H9 (cell line): ENCODE data around the gene PFN4. TPM values are rescaled to one million over a fixed set of nuclear protein-coding genes. Genes with fewer than 3 reads are reported as not detected.

Source experiments
- DNase-seq: peaks from one replicate; pipeline ENCODE4 v3.0.0-alpha.2; 2017
- H2AFZ ChIP-seq: one replicate; pipeline ENCODE4 v1.6.1; 2013; ENCODE audit warnings: mild to moderate bottlenecking, low read length, control low read depth, moderate library complexity
- H2AK5ac ChIP-seq: 2 replicates; pipeline ENCODE4 v1.6.1; 2013; ENCODE audit warnings: low read length, control low read depth, mixed read lengths; ENCODE audit not compliant: insufficient read length
- H2BK120ac ChIP-seq: one replicate; pipeline ENCODE4 v1.6.1; 2013; ENCODE audit warnings: low read depth, mild to moderate bottlenecking, low read length, control low read depth, inconsistent platforms; ENCODE audit not compliant: poor library complexity, severe bottlenecking
- H2BK12ac ChIP-seq: 2 replicates; pipeline ENCODE4 v1.6.1; 2013; ENCODE audit warnings: low read length, control low read depth, mixed read lengths, low read depth; ENCODE audit not compliant: insufficient read length
- H2BK15ac ChIP-seq: 2 replicates; pipeline ENCODE4 v1.6.1; 2013; ENCODE audit warnings: low read depth, low read length, control low read depth
- H2BK20ac ChIP-seq: one replicate; pipeline ENCODE4 v1.6.1; 2013; ENCODE audit warnings: low read depth, mild to moderate bottlenecking, low read length, control low read depth, inconsistent platforms; ENCODE audit not compliant: poor library complexity, severe bottlenecking
- H2BK5ac ChIP-seq: 2 replicates; pipeline ENCODE4 v1.6.1; 2013; ENCODE audit warnings: low read length, control low read depth, mixed read lengths; ENCODE audit not compliant: insufficient read length
- H3K14ac ChIP-seq: 2 replicates; pipeline ENCODE4 v1.6.1; 2013; ENCODE audit warnings: low read length, control low read depth; ENCODE audit not compliant: insufficient read depth
- H3K18ac ChIP-seq: 2 replicates; pipeline ENCODE4 v1.6.1; 2013; ENCODE audit warnings: low read depth, mild to moderate bottlenecking, mixed read lengths, low read length, control low read depth; ENCODE audit not compliant: insufficient read length
- H3K23ac ChIP-seq: 2 replicates; pipeline ENCODE4 v1.6.1; 2013; ENCODE audit warnings: low read length, control low read depth, mixed read lengths, low read depth; ENCODE audit not compliant: insufficient read length
- H3K23me2 ChIP-seq: 2 replicates; pipeline ENCODE4 v1.6.1; 2013; ENCODE audit warnings: low read depth, mild to moderate bottlenecking, mixed read lengths, low read length, control low read depth; ENCODE audit not compliant: insufficient read length, poor library complexity, severe bottlenecking
- H3K27ac ChIP-seq: 2 replicates; pipeline ENCODE4 v1.5.1; 2013; ENCODE audit warnings: low read length, control low read depth, mixed read lengths, low read depth; ENCODE audit not compliant: insufficient read length
- H3K27me3 ChIP-seq: 2 replicates; pipeline ENCODE4 v1.6.1; 2013; ENCODE audit warnings: low read length, control low read depth, inconsistent platforms; ENCODE audit not compliant: insufficient read depth
- H3K4ac ChIP-seq: 2 replicates; pipeline ENCODE4 v1.6.1; 2013; ENCODE audit warnings: low read depth, mild to moderate bottlenecking, control low read depth, inconsistent platforms, low read length, moderate library complexity
- H3K4me1 ChIP-seq: 2 replicates; pipeline ENCODE4 v1.6.1; 2013; ENCODE audit warnings: low read length, control low read depth, inconsistent platforms; ENCODE audit not compliant: insufficient read depth
- H3K4me2 ChIP-seq: 2 replicates; pipeline ENCODE4 v1.6.1; 2013; ENCODE audit warnings: low read length, control low read depth, mixed read lengths; ENCODE audit not compliant: insufficient read length, insufficient read depth
- H3K56ac ChIP-seq: 2 replicates; pipeline ENCODE4 v1.6.1; 2013; ENCODE audit warnings: low read depth, mild to moderate bottlenecking, mixed read lengths, low read length, control low read depth; ENCODE audit not compliant: insufficient read length
- H3K79me1 ChIP-seq: 2 replicates; pipeline ENCODE4 v1.6.1; 2013; ENCODE audit warnings: low read depth, mild to moderate bottlenecking, moderate library complexity, low read length, control low read depth, inconsistent platforms; ENCODE audit not compliant: insufficient read depth, poor library complexity, severe bottlenecking
- H3K79me2 ChIP-seq: 2 replicates; pipeline ENCODE4 v1.6.1; 2013; ENCODE audit warnings: low read length, control low read depth, inconsistent platforms; ENCODE audit not compliant: insufficient read depth
- H3K9ac ChIP-seq: 2 replicates; pipeline ENCODE4 v1.6.1; 2013; ENCODE audit warnings: low read length, control low read depth, mixed read lengths; ENCODE audit not compliant: insufficient read length; ENCODE audit errors: extremely low read depth
- H3K9me3 ChIP-seq: one replicate; pipeline ENCODE4 v1.6.1; 2013; ENCODE audit warnings: low read depth, low read length, inconsistent platforms; ENCODE audit not compliant: control insufficient read depth
- H3T11ph ChIP-seq: one replicate; pipeline ENCODE4 v1.6.1; 2013; ENCODE audit warnings: mild to moderate bottlenecking, low read length, control low read depth, inconsistent platforms
- H4K20me1 ChIP-seq: one replicate; pipeline ENCODE4 v1.6.1; 2013; ENCODE audit not compliant: control insufficient read depth, insufficient read length, insufficient read depth
- H4K5ac ChIP-seq: 2 replicates; pipeline ENCODE4 v1.6.1; 2013; ENCODE audit warnings: low read depth, mild to moderate bottlenecking, mixed read lengths, low read length, control low read depth; ENCODE audit not compliant: insufficient read length
- H4K8ac ChIP-seq: replicated peaks from 2 replicates; pipeline ENCODE4 v1.6.1; 2013; ENCODE audit warnings: low read length, control low read depth, mixed read lengths, low read depth; ENCODE audit not compliant: insufficient read length
- H4K91ac ChIP-seq: 2 replicates; pipeline ENCODE4 v1.6.1; 2013; ENCODE audit warnings: low read depth, mild to moderate bottlenecking, moderate library complexity, mixed read lengths, low read length, control low read depth; ENCODE audit not compliant: insufficient read length
- H3K27ac Mint-ChIP-seq, 3 experiments: 2 replicates in 2 of 3; 3 replicates in 1 of 3; pipeline ENCODE4 v1.8.0; 2020 to 2021; ENCODE audit warnings: mixed read lengths in 3 of 3, mild to moderate bottlenecking in 1 of 3, moderate library complexity in 1 of 3
- H3K27me3 Mint-ChIP-seq: 2 replicates; pipeline ENCODE4 v1.8.0; 2021; ENCODE audit warnings: low read depth, mild to moderate bottlenecking, moderate library complexity, mixed read lengths
- H3K36me3 Mint-ChIP-seq, 3 experiments: 2 replicates in 2 of 3; 3 replicates in 1 of 3; pipeline ENCODE4 v1.8.0; 2020 to 2021; ENCODE audit warnings: low read depth in 3 of 3, mixed read lengths in 3 of 3; ENCODE audit not compliant: insufficient read depth in 1 of 3
- H3K4me1 Mint-ChIP-seq, 2 experiments: 2 replicates each; pipeline ENCODE4 v1.8.0; 2020; ENCODE audit warnings: mixed read lengths in 2 of 2
- H3K4me3 Mint-ChIP-seq, 2 experiments: 2 replicates in 1 of 2; 3 replicates in 1 of 2; pipeline ENCODE4 v1.8.0; 2020 to 2021; ENCODE audit warnings: mild to moderate bottlenecking in 2 of 2, mixed read lengths in 2 of 2, moderate library complexity in 1 of 2
- H3K9me3 Mint-ChIP-seq, 2 experiments: 2 replicates in 1 of 2; 3 replicates in 1 of 2; pipeline ENCODE4 v1.8.0; 2020; ENCODE audit warnings: mild to moderate bottlenecking in 2 of 2, mixed read lengths in 2 of 2, moderate library complexity in 1 of 2
- CTCF ChIP-seq: fragments of 200-600 bp; sonication (generic); conservative IDR thresholded peaks from 3 replicates; pipeline ENCODE4 v1.8.0; 2021; ENCODE audit warnings: antibody characterized with exemption, mild to moderate bottlenecking
- WGBS: extraction: QIAGEN DNeasy Blood & Tissue Kit; methylation state at CpG from one replicate; pipeline ENCODE4 v1.1.7; 2013; ENCODE audit warnings: missing lambda C conversion rate, low lambda C conversion rate, mixed read lengths; ENCODE audit not compliant: insufficient read length; ENCODE audit errors: extremely low coverage; 5-methylcytosine and 5-hydroxymethylcytosine counted together
- total RNA-seq: library from RNA; stranded (reverse); gene quantifications from 2 replicates; pipeline ENCODE4 v1.2.1, GENCODE V29; 2021

The PFN4 gene
- total RNA-seq, 1 experiment from 2014 or later: not detected

DNA sequence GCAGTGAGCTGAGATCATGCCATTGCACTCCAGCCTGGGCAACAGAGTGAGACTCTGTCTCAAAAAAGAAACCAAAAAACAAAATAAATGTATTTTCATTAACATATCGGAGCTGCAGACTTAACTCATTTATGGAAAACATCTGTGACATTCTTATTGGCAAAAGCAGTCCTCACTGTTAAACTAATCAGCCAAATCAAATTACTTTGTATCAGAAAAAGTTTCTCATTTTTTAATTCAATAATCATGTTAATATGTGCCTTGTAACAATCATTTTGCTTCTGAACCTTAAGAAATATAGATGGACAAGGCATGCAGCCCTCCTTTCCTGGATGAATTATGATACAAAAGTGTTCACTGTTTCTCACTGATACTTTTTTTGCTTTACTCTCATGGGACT, 20.5 kb downstream of the PFN4 start:
- Histone ChIP-seq H4K91ac (no peak overlapping the region), H4K5ac (no peak overlapping the region), H3K4ac (no peak overlapping the region), H3K23ac (no peak overlapping the region), H3K9ac (no peak overlapping the region), H3K56ac (no peak overlapping the region), H2BK12ac (no peak overlapping the region), H2AFZ (no peak overlapping the region), H3K4me2 (no peak overlapping the region), H3K27ac (no peak overlapping the region), H2AK5ac (no peak overlapping the region), H2BK15ac (no peak overlapping the region), H2BK20ac (no peak overlapping the region), H3T11ph (no peak overlapping the region), H3K4me1 (no peaks in the 10 kb centered on the region), H3K9me3 (no peaks in the 10 kb centered on the region), H3K79me2 (no peaks in the 10 kb centered on the region), H3K79me1 (no peaks in the 10 kb centered on the region), H3K23me2 (no peaks in the 10 kb centered on the region), H3K27me3 (no peaks in the 10 kb centered on the region), H2BK120ac (no peak overlapping the region), H2BK5ac (no peak overlapping the region), H4K8ac (no peak overlapping the region), H3K14ac (no peak overlapping the region), H4K20me1 (no peaks in the 10 kb centered on the region), H3K18ac (no peak overlapping the region)
- DNase-seq: no peak
- no peak for TF ChIP-seq CTCF
- Mint-ChIP-seq H3K4me3 (no peak overlapping the region), H3K4me1 (peaks cover 0 to 5% of the 10 kb centered on the region in 2 experiments; a peak in 1 of 4 replicates), H3K9me3 (peaks cover 12 to 18% of the 10 kb centered on the region in 2 experiments; a peak in 4 of 5 replicates), H3K27me3 (no peaks in the 10 kb centered on the region; the same call in none of the 2 replicates), H3K36me3 (peaks cover 0 to 7% (median 0%) of the 10 kb centered on the region in 3 experiments; a peak in 3 of 7 replicates), H3K27ac (no peak overlapping the region)
- no CpG with 5 or more reads among the region's 1 CpG for whole genome bisulfite sequencing
